ENCODE data around the gene KRTAP5-1.
"Not testable (repeated sequence)": the region's sequence is repeated elsewhere in the genome, so short reads cannot be mapped to it uniquely, and the experiment has no call there.

- TF ChIP-seq POLR2A, CTCF (IDR thresholded peaks at IDR 0.05): not testable (repeated sequence)
Observed at GRCh38 chr11:1596576-1597121, 11.6 kb upstream of the KRTAP5-1 start.

Data from adrenal gland (tissue), 5 donors.